GM19099 (cell line): ENCODE results near the gene LYZL6.

ENCODE experiments used
- POLR2A ChIP-seq: IDR thresholded peaks from 3 replicates; pipeline ENCODE4 v1.6.1; 2011; ENCODE audit warnings: low read depth; ENCODE audit not compliant: insufficient read length; ENCODE audit errors: extremely low read depth

The LYZL6 gene

GRCh38 chr17:35943537-35943936, at the start of gene LYZL6:
LYZL6 (minus strand) TSS chr17:35943713; CDS start chr17:35939356, 4,357 bp downstream.
- TF ChIP-seq POLR2A: no peak

GRCh38 chr17:35991075-35991474, 47.6 kb upstream of the LYZL6 start:
- TF ChIP-seq POLR2A: no peak

GRCh38 chr17:35988164-35988563, 44.7 kb upstream of the LYZL6 start:
- no peak for TF ChIP-seq POLR2A

GRCh38 chr17:35986643-35987042, 43.1 kb upstream of the LYZL6 start, which contains the start of gene CCL14:
CCL14 (minus strand) TSS chr17:35986729; CDS start chr17:35986649, 80 bp downstream.
- no peak for TF ChIP-seq POLR2A

GRCh38 chr17:35984140-35984539, 40.6 kb upstream of the LYZL6 start:
- TF ChIP-seq POLR2A: no peak

GRCh38 chr17:35982409-35983191, 39.1 kb upstream of the LYZL6 start:
- TF ChIP-seq POLR2A: no peak

- TF ChIP-seq POLR2A: no peak
Observed at GRCh38 chr17:35981908-35982330, 38.4 kb upstream of the LYZL6 start.

GRCh38 chr17:35981246-35981645, 37.7 kb upstream of the LYZL6 start, which contains the start of gene CCL16:
CCL16 (minus strand) TSS chr17:35981497; CDS start chr17:35981420, 77 bp downstream.
- TF ChIP-seq POLR2A: no peak

GRCh38 chr17:35978346-35978745, 34.8 kb upstream of the LYZL6 start:
- no peak for TF ChIP-seq POLR2A

- TF ChIP-seq POLR2A: no peak
Observed at GRCh38 chr17:35977509-35977908, 34.0 kb upstream of the LYZL6 start.

- no peak for TF ChIP-seq POLR2A
Observed at GRCh38 chr17:35973333-35974260, 30.1 kb upstream of the LYZL6 start.

GRCh38 chr17:35972945-35973332, 29.4 kb upstream of the LYZL6 start:
- TF ChIP-seq POLR2A: no peak

GRCh38 chr17:35972535-35972934, 29.0 kb upstream of the LYZL6 start:
- TF ChIP-seq POLR2A: no peak

GRCh38 chr17:35972066-35972465, 28.6 kb upstream of the LYZL6 start:
- no peak for TF ChIP-seq POLR2A

GRCh38 chr17:35969558-35970380, 26.3 kb upstream of the LYZL6 start:
- no peak for TF ChIP-seq POLR2A

- no peak for TF ChIP-seq POLR2A
Observed at GRCh38 chr17:35968520-35969054, 25.1 kb upstream of the LYZL6 start.
